Measurements from ENCODE around the gene HMMR. TPM values are rescaled to one million over a fixed set of nuclear protein-coding genes. Genes with fewer than 3 reads are reported as not detected.
A peak's percentile ranks its signal among the peaks of the same experiment; 100 is the strongest.

HMMR gene
- total RNA-seq, 4 donors from 2014 or later, result 2.6 to 4.3 (median 3.0) TPM

DNA sequence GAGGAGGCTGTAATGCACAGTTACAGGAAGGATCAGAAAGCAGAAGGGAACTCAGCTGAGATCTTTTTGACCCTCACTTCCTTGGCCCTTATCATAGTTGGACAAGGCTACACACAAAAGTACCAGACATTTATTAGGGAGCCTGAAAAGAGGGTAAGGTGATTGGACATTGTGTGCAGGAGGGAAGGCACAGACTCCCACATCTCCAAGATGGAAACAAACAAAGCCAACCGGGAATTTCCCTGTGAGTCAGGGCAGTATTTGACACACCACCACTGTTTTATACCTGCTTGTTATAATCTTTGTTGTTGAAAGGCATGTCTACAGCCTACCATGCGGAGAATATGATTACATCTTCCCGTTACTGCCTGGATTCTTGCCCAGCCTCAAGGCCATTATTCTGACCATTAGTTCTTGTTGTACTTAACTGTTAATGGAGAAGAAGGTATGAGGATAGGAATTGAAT is 26.0 kb upstream of the HMMR start:
- no peak for DNase-seq (ENCODE audit: low spot score in 2 of 2)

DNA sequence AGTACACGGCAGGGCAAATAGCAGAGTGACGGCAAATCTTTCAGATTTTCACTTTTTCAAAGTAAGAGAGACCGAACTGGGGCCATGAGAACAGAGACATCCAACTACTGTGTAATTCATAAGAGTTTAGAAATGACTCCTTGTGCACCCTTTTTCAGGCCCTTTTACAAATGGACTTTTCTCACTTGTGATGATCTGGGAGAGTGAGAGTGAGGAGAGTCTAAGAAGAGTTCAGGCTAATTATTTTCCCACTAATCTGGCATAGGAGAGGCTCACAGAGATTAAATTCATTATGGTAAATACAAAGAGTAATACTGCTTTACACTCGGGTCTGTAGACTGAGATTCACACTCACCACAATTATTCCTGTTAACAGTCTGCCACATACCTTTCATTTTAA is 23.9 kb upstream of the HMMR start:
- intact Hi-C loops (cut with DNase I; ENCODE audit: low total_unique reads), result no loop called here
- no peak for DNase-seq (ENCODE audit: low spot score in 2 of 2)
- TF ChIP-seq, protein P1, sequence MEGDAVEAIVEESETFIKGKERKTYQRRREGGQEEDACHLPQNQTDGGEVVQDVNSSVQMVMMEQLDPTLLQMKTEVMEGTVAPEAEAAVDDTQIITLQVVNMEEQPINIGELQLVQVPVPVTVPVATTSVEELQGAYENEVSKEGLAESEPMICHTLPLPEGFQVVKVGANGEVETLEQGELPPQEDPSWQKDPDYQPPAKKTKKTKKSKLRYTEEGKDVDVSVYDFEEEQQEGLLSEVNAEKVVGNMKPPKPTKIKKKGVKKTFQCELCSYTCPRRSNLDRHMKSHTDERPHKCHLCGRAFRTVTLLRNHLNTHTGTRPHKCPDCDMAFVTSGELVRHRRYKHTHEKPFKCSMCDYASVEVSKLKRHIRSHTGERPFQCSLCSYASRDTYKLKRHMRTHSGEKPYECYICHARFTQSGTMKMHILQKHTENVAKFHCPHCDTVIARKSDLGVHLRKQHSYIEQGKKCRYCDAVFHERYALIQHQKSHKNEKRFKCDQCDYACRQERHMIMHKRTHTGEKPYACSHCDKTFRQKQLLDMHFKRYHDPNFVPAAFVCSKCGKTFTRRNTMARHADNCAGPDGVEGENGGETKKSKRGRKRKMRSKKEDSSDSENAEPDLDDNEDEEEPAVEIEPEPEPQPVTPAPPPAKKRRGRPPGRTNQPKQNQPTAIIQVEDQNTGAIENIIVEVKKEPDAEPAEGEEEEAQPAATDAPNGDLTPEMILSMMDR (IDR thresholded peaks at IDR 0.05), result no peak
- no peak for TF ChIP-seq POLR2A (IDR thresholded peaks at IDR 0.05)
- H3K4me3 ChIP-seq (ENCODE audit: low read depth, poor library complexity, severe bottlenecking), result no peak overlapping the region
- 80 to 83% methylated on average over 4 of the region's 4 CpGs for WGBS, 2 donors

More for the DNA sequence above, 26.0 kb upstream of the HMMR start:
- TF ChIP-seq, protein P1 (IDR thresholded peaks at IDR 0.05), result no peak
- no peak for TF ChIP-seq POLR2A (IDR thresholded peaks at IDR 0.05)
- no peak overlapping the region for H3K4me3 ChIP-seq (ENCODE audit: low read depth, poor library complexity, severe bottlenecking)
- 42% methylated on average over 3 of the region's 3 CpGs for WGBS, 2 donors
- intact Hi-C loops (cut with DNase I; ENCODE audit: low total_unique reads), result no loop called here

DNA sequence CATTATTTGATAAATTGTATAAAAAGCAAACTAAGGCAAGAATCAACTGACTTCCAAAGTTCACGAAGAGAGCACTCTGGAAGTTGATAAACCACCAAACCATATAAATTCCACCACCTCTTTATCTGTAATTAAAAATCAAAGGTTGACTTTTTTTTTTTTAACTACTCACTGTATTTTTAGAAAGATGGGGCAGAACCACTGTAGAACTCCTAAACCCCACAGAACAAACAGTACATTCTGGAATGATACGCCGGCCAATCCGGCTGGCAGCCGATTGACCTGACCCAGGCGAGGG is 23.5 kb upstream of the HMMR start:
- no peak for TF ChIP-seq POLR2A (IDR thresholded peaks at IDR 0.05)
- TF ChIP-seq, protein P1 (IDR thresholded peaks at IDR 0.05), result no peak
- H3K4me3 ChIP-seq (ENCODE audit: low read depth, poor library complexity, severe bottlenecking), result peak overlapping the region; percentile 87
- WGBS, 2 donors, result 4 to 5% methylated on average over 6 of the region's 6 CpGs
- no peak for DNase-seq (ENCODE audit: low spot score in 2 of 2)
- intact Hi-C loops (cut with DNase I; ENCODE audit: low total_unique reads), result no loop called here

- 1% methylated on average over 43 to 51 of the region's 51 CpGs for WGBS, 2 donors
- peak within 1 kb of the TSS; percentile 87 for H3K4me3 ChIP-seq (ENCODE audit: low read depth, poor library complexity, severe bottlenecking)
- intact Hi-C loops (cut with DNase I; ENCODE audit: low total_unique reads), result no loop called here
- DNase-seq (ENCODE audit: low spot score in 2 of 2), result peak; percentile 95 to 99
- TF ChIP-seq, protein P1 (IDR thresholded peaks at IDR 0.05), result no peak
- TF ChIP-seq POLR2A (IDR thresholded peaks at IDR 0.05), result no peak
Observed at GRCh38 chr5:163437309-163438182, 22.9 kb upstream of the HMMR start, which contains the start of gene CCNG1. Gene CCNG1 (plus strand): TSS chr5:163437595. CDS start chr5:163439257, 1,662 bp downstream.

DNA sequence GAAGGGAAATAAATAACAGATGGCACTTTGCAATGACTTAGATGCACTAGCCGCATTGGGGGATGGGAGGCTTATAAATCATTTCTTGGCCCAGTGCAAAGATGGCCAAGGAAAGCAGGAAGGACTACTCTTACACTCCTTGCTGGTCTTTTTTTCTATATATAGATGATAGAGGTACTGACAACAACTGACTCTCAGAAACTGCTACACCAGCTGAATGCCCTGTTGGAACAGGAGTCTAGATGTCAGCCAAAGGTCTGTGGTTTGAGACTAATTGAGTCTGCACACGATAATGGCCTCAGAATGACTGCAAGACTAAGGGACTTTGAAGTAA is 21.4 kb upstream of the HMMR start:
- no peak overlapping the region for H3K4me3 ChIP-seq (ENCODE audit: low read depth, poor library complexity, severe bottlenecking)
- TF ChIP-seq, protein P1 (IDR thresholded peaks at IDR 0.05), result no peak
- TF ChIP-seq POLR2A (IDR thresholded peaks at IDR 0.05), result no peak
- 32 to 45% methylated on average over 2 of the region's 2 CpGs for WGBS, 2 donors
- intact Hi-C loops (cut with DNase I; ENCODE audit: low total_unique reads), result no loop called here
- DNase-seq (ENCODE audit: low spot score in 2 of 2), result no peak

Data from lower leg skin (tissue), 4 donors.